Esophagus (tissue), 2 donors: ENCODE data around the gene USP4. TPM values are rescaled to one million over a fixed set of nuclear protein-coding genes. Genes with fewer than 3 reads are reported as not detected.
"Not testable (repeated sequence)": the region's sequence is repeated elsewhere in the genome, so short reads cannot be mapped to it uniquely, and the experiment has no call there.

Source experiments
- H3K27ac ChIP-seq, 2 donors: one replicate each; pipeline ENCODE4 v1.5.1; 2013; ENCODE audit warnings: low read depth in 2 of 2, mild to moderate bottlenecking in 2 of 2, inconsistent platforms in 1 of 2, low read length in 1 of 2, moderate library complexity in 1 of 2
- H3K27me3 ChIP-seq, 2 donors: one replicate each; pipeline ENCODE4 v1.6.1; 2013; ENCODE audit warnings: low read length in 2 of 2, control low read depth in 1 of 2, mild to moderate bottlenecking in 1 of 2; ENCODE audit not compliant: insufficient read depth in 2 of 2, control insufficient read depth in 1 of 2
- H3K36me3 ChIP-seq, 2 donors: one replicate each; pipeline ENCODE4 v1.6.1; 2013; ENCODE audit warnings: low read length in 1 of 2; ENCODE audit not compliant: control insufficient read depth in 2 of 2, insufficient read depth in 2 of 2
- H3K4me1 ChIP-seq, 2 donors: one replicate each; pipeline ENCODE4 v1.6.1; 2013; ENCODE audit warnings: low read length in 1 of 2; ENCODE audit not compliant: control insufficient read depth in 2 of 2, insufficient read depth in 2 of 2
- H3K4me3 ChIP-seq, 2 donors: one replicate each; pipeline ENCODE4 v1.5.1; 2013; ENCODE audit warnings: low read length in 2 of 2, mild to moderate bottlenecking in 2 of 2, low read depth in 1 of 2, moderate library complexity in 1 of 2
- H3K9me3 ChIP-seq, 2 donors: one replicate each; pipeline ENCODE4 v1.6.1; 2013; ENCODE audit warnings: mild to moderate bottlenecking in 2 of 2, low read depth in 1 of 2, low read length in 1 of 2, moderate library complexity in 1 of 2; ENCODE audit not compliant: control insufficient read depth in 2 of 2, insufficient read depth in 1 of 2
- WGBS, 2 donors: extraction: QIAGEN DNeasy Blood & Tissue Kit; methylation state at CpG; one replicate each; pipeline ENCODE4 v1.1.7; 2013; 5-methylcytosine and 5-hydroxymethylcytosine counted together
- polyA plus RNA-seq, 2 donors: library from polyadenylated mRNA; stranded (reverse); fragments of 200-250 nt; gene quantifications; one replicate each; pipeline ENCODE4 v1.2.3, GENCODE V29; 2013
- donor health status: healthy with polysubstance abuse.
- donor health status: Bipolar disorder and iron deficiency.

The USP4 gene
- polyA plus RNA-seq, 2 donors = 24.7 to 28.5 TPM

DNA sequence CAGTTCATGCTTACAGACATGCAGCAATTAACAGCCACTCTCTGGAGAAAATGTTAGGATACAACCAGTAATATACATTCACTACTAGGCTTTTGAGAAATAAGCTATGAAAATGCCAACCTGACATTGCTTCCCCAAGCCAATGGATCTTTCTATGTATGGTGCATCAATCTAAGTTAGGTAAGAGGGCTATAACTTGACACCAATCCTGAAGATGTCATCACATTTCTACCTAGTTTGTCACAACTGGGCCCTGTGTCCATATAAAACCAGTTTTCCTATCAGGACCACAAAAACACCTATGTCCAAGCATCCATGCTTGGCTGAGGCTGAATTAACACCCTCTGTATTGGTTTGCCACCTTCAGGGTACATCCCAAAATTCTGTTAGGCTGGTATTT lies 32.1 kb upstream of the USP4 start:
- H3K4me3 ChIP-seq = no peak overlapping the region
- H3K27ac ChIP-seq = no peak overlapping the region
- no peaks in the 10 kb centered on the region for H3K9me3 ChIP-seq
- H3K27me3 ChIP-seq = no peaks in the 10 kb centered on the region
- H3K36me3 ChIP-seq = peaks cover 11 to 18% of the 10 kb centered on the region in 2 donors
- no peaks in the 10 kb centered on the region for H3K4me1 ChIP-seq

DNA sequence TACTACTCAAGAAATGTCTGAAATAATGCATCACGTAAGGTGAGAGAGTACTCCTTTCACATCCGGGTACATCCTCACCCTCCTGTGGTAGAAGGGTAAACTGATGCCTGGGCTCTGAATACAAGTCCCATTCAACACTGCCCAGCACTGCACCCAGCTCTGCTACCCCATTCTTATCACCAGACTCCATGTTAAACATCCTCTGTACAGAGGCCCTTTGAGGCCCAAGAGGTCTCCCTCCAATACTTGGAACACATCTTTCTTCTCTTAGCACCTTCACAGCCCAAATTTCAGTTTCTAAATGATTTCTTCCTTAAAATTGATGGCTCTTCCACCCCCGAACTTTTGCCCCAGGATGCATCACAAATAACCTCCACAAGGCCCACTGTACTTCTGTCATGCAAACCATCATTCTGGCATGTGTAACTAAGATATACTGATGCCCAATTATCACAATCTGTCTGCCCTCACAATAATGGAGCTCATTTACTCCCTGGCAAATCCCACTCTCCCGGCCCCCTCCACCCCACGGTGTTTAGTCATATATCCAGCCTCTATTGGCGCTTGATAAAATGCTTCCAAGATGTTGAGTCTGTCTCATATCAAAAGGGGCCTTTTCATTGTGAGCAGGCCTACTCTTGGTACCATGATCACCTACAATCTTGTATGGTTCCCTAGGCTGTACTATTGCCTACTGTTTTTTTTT lies 30.9 kb upstream of the USP4 start:
- 88 to 89% methylated on average over 6 of the region's 6 CpGs for WGBS, 2 donors
- H3K36me3 ChIP-seq = peaks cover 11 to 25% of the 10 kb centered on the region in 2 donors

GRCh38 chr3:49362561-49362960 lies 22.7 kb upstream of the USP4 start:
- Histone ChIP-seq H3K36me3 (peaks cover 10 to 35% of the 10 kb centered on the region in 2 donors), H3K27me3 (no peaks in the 10 kb centered on the region), H3K9me3 (no peaks in the 10 kb centered on the region), H3K4me1 (peaks cover 6 to 9% of the 10 kb centered on the region in 2 donors), H3K4me3 (no peak overlapping the region), H3K27ac (peak overlapping the region in 1 of 2 donors; percentile 6)
- WGBS, 2 donors = 84 to 88% methylated on average over 3 of the region's 3 CpGs

More for the DNA sequence above, 30.9 kb upstream of the USP4 start:
- H3K27ac ChIP-seq = no peak overlapping the region
- no peak overlapping the region for H3K4me3 ChIP-seq
- no peaks in the 10 kb centered on the region for H3K4me1 ChIP-seq
- H3K9me3 ChIP-seq = no peaks in the 10 kb centered on the region
- H3K27me3 ChIP-seq = no peaks in the 10 kb centered on the region

- H3K4me1 ChIP-seq = peaks cover 6 to 11% of the 10 kb centered on the region in 2 donors
- H3K4me3 ChIP-seq = no peak overlapping the region
- no peak overlapping the region for H3K27ac ChIP-seq
- H3K9me3 ChIP-seq = no peaks in the 10 kb centered on the region
- H3K36me3 ChIP-seq = peaks cover 14 to 28% of the 10 kb centered on the region in 2 donors
- 70 to 80% methylated on average over 2 of the region's 2 CpGs for WGBS, 2 donors
- no peaks in the 10 kb centered on the region for H3K27me3 ChIP-seq
Measured at GRCh38 chr3:49359623-49360022, 19.8 kb upstream of the USP4 start.

DNA sequence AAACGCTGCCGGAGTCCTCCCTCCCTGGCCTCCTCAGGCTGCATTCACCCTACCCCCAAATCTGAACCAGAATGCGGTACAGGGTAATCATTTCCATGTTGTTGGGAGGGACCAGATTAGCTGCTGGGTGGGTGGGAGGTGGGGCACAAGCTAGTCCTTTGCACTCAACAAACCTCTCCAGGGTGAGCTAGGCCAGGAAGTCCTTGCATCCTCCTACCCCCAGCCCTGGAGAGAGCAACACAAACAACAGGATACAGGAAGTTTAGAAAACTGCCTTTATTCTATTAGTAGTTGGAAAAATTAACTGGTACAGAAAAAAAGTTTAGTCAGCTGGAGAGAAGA lies 19.0 kb upstream of the USP4 start:
- Histone ChIP-seq H3K4me3 (peak overlapping the region; percentile 70 to 73), H3K27me3 (no peaks in the 10 kb centered on the region), H3K27ac (peak overlapping the region; percentile 87 to 93), H3K36me3 (peaks cover 13 to 26% of the 10 kb centered on the region in 2 donors), H3K9me3 (no peaks in the 10 kb centered on the region), H3K4me1 (peaks cover 6 to 11% of the 10 kb centered on the region in 2 donors)
- 12 to 17% methylated on average over 3 of the region's 3 CpGs for WGBS, 2 donors

DNA sequence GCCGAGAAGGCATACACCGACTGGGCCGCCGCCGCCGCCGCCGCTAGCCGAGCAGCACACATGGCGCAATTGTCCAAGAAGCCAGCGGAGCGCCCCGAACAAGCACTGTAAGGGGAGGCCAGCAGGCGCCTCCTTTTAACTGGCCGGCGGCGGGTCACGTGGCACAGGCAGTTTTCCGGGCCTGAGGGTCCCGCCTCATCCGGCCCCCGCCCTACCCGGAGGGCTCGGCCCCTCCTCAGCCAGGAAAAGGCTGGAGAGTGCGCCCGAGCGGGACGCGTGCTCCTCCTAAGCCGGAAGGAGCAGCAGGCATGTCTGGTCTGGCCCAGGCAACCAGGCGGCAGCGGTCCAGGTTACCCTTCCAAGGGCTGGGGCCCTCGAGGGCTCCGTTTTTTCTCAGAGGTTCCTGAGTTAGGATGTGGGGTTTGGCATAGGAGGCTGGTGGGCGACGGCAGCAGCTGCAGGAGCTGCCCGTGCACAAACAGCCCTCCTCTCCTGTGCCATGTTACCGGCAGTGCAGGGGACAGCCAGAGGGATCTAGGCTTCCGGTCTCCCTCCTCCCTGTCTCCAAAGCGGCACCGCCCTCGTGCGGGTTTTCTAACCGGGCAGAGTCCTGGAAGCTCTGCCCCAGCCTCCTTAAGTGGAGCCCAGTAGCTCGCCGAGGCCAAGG lies 18.5 kb upstream of the USP4 start, which contains the start of gene GPX1:
Gene GPX1 (minus strand): TSS at position 137 of the 667 bp plus-strand sequence. CDS start 75 bp downstream, at position 62.
- WGBS, 2 donors = 0 to 2% methylated on average over 40 to 46 of the region's 46 CpGs
- Histone ChIP-seq H3K36me3 (peaks cover 10 to 25% of the 10 kb centered on the region in 2 donors), H3K9me3 (no peaks in the 10 kb centered on the region), H3K27ac (peak within 1 kb of the TSS; percentile 87 to 93), H3K27me3 (no peaks in the 10 kb centered on the region), H3K4me1 (peaks cover 6 to 11% of the 10 kb centered on the region in 2 donors), H3K4me3 (peak within 1 kb of the TSS; percentile 70 to 73)

DNA sequence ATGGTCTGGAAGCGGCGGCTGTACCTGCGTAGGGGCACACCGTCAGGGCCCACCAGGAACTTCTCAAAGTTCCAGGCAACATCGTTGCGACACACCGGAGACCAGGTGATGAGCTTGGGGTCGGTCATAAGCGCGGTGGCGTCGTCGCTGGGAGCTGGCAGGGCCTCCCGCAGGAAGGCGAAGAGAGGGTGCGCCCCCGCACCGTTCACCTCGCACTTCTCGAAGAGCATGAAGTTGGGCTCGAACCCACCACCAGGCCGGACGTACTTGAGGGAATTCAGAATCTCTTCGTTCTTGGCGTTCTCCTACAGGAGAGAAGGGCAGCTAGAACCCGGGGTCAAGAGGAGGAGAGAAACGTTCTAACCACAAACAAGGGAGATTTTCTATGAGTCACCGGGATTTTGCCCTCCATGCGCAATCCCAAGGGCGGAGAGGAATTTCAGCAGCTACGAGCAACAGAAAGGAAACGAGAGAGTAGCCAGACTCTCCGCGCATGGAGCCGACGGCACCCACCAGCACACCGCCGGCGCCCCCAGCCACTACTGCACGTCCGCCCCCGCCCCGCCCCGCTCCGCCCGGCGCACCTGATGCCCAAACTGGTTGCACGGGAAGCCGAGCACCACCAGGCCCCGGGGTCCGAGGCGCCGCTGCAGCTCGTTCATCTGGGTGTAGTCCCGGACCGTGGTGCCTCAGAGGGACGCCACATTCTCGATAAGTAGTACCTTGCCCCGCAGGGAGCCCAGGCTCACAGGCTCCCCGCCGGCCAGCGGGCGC lies 17.8 kb upstream of the USP4 start:
- peaks cover 6 to 16% of the 10 kb centered on the region in 2 donors for H3K4me1 ChIP-seq
- H3K27ac ChIP-seq = peak overlapping the region; percentile 87 to 93
- 4 to 7% methylated on average over 52 to 63 of the region's 63 CpGs for WGBS, 2 donors
- not testable (repeated sequence) for H3K27me3 ChIP-seq, H3K9me3 ChIP-seq
- peak overlapping the region; percentile 70 to 73 for H3K4me3 ChIP-seq
- H3K36me3 ChIP-seq = peaks cover 8 to 22% of the 10 kb centered on the region in 2 donors

- Histone ChIP-seq H3K4me3 (peak overlapping the region; percentile 70 to 73), H3K4me1 (peaks cover 6 to 18% of the 10 kb centered on the region in 2 donors)
Measured at GRCh38 chr3:49357095-49357442, 17.2 kb upstream of the USP4 start.

GRCh38 chr3:49352890-49353421 lies 13.1 kb upstream of the USP4 start:
- peak overlapping the region; percentile 85 to 95 for H3K27ac ChIP-seq
- 84% methylated on average over 5 of the region's 5 CpGs for WGBS, 2 donors
- H3K9me3 ChIP-seq = no peaks in the 10 kb centered on the region
- H3K27me3 ChIP-seq = no peaks in the 10 kb centered on the region
- peaks cover 0 to 9% of the 10 kb centered on the region in 2 donors for H3K4me1 ChIP-seq
- H3K36me3 ChIP-seq = peaks cover 0 to 4% of the 10 kb centered on the region in 2 donors
- no peak overlapping the region for H3K4me3 ChIP-seq

More at GRCh38 chr3:49357095-49357442, 17.2 kb upstream of the USP4 start:
- WGBS, 2 donors = 24 to 28% methylated on average over 7 to 10 of the region's 10 CpGs
- not testable (repeated sequence) for H3K27me3 ChIP-seq, H3K9me3 ChIP-seq
- Histone ChIP-seq H3K27ac (peak overlapping the region; percentile 87 to 93), H3K36me3 (peaks cover 7 to 18% of the 10 kb centered on the region in 2 donors)
